Measurements from ENCODE around the gene COL4A1. TPM values are rescaled to one million over a fixed set of nuclear protein-coding genes. Genes with fewer than 3 reads are reported as not detected.

The COL4A1 gene
- total RNA-seq, 1 donor from 2014 or later = 105 TPM

- Histone ChIP-seq H3K9me3 (ENCODE audit: low read depth) (no peaks in the 10 kb centered on the region), H3K27ac (no peak overlapping the region), H3K4me3 (no peak overlapping the region), H3K27me3 (no peaks in the 10 kb centered on the region), H3K9ac (no peak overlapping the region), H2AFZ (replicated peaks) (no peak overlapping the region), H3F3A (ENCODE audit: low read depth) (peaks cover 27% of the 10 kb centered on the region), H3K36me3 (no peaks in the 10 kb centered on the region), H3K79me2 (ENCODE audit: low read depth) (peaks cover 52% of the 10 kb centered on the region), H4K20me1 (ENCODE audit: low read depth) (peaks cover 50% of the 10 kb centered on the region), H3K4me1 (peaks cover 46% of the 10 kb centered on the region), H3K4me2 (no peak overlapping the region)
- H3K27me3 Mint-ChIP-seq (ENCODE audit: insufficient read depth, low read depth) = peaks cover 3% of the 10 kb centered on the region
- H3K9me3 Mint-ChIP-seq = peaks cover 21% of the 10 kb centered on the region
- no peak for DNase-seq (ENCODE audit: low spot score)
- H3K4me1 Mint-ChIP-seq = peaks cover 49% of the 10 kb centered on the region
- H3K27ac Mint-ChIP-seq = no peak overlapping the region
- no peak overlapping the region for H3K4me3 Mint-ChIP-seq
- TF ChIP-seq EZH2 (IDR thresholded peaks at IDR 0.05) (no peak), EZH2phosphoT487 (IDR thresholded peaks at IDR 0.05) (no peak), CTCF (IDR thresholded peaks at IDR 0.05) (no peak)
- H3K36me3 Mint-ChIP-seq = peaks cover 49% of the 10 kb centered on the region
Observed at GRCh38 chr13:110336681-110337080, 29.7 kb upstream of the COL4A1 start.

DNA sequence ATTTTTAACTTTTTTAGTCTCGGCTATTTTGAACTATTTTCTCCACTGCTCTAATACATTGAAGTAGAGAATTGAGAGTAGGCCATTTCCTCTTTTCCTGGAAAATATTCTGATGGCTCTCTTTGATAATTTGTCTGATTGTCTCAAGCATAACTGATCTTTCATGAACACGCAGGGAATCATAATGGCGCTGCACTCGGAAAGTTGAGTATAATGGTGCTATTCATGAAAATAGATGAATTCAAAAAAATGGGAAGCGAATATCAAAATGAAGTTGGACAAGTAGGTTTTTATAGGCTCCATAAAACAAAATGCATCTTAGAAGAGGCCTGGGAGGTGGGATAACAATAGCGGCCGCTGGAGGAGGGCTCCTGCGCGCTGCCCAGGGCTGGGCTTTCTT lies 29.2 kb upstream of the COL4A1 start:
- peaks cover 25% of the 10 kb centered on the region for H3K9me3 Mint-ChIP-seq
- TF ChIP-seq EZH2 (IDR thresholded peaks at IDR 0.05) (no peak), EZH2phosphoT487 (IDR thresholded peaks at IDR 0.05) (no peak), CTCF (IDR thresholded peaks at IDR 0.05) (no peak)
- H3F3A ChIP-seq (ENCODE audit: low read depth) = peaks cover 27% of the 10 kb centered on the region
- peaks cover 3% of the 10 kb centered on the region for H3K27me3 Mint-ChIP-seq (ENCODE audit: insufficient read depth, low read depth)
- H3K79me2 ChIP-seq (ENCODE audit: low read depth) = peaks cover 56% of the 10 kb centered on the region
- H3K4me3 Mint-ChIP-seq = no peak overlapping the region
- no peaks in the 10 kb centered on the region for H3K9me3 ChIP-seq (ENCODE audit: low read depth)
- H3K27ac ChIP-seq = no peak overlapping the region
- peaks cover 45% of the 10 kb centered on the region for H4K20me1 ChIP-seq (ENCODE audit: low read depth)
- H3K4me1 ChIP-seq = peaks cover 44% of the 10 kb centered on the region
- H3K4me1 Mint-ChIP-seq = peaks cover 44% of the 10 kb centered on the region
- H3K27me3 ChIP-seq = no peaks in the 10 kb centered on the region
- peaks cover 53% of the 10 kb centered on the region for H3K36me3 Mint-ChIP-seq
- no peak overlapping the region for H3K4me2 ChIP-seq
- no peak overlapping the region for H3K4me3 ChIP-seq
- no peak for DNase-seq (ENCODE audit: low spot score)
- H3K9ac ChIP-seq = no peak overlapping the region
- H3K36me3 ChIP-seq = no peaks in the 10 kb centered on the region
- peak overlapping the region; percentile 22 for H3K27ac Mint-ChIP-seq
- no peak overlapping the region for H2AFZ ChIP-seq (replicated peaks)

GRCh38 chr13:110334841-110335490 lies 28.0 kb upstream of the COL4A1 start:
- H3K27me3 ChIP-seq = no peaks in the 10 kb centered on the region
- peaks cover 62% of the 10 kb centered on the region for H3K36me3 Mint-ChIP-seq
- no peak overlapping the region for H3K4me3 ChIP-seq
- no peaks in the 10 kb centered on the region for H3K9me3 ChIP-seq (ENCODE audit: low read depth)
- H3K4me3 Mint-ChIP-seq = no peak overlapping the region
- peaks cover 32% of the 10 kb centered on the region for H3K9me3 Mint-ChIP-seq
- H3K4me1 Mint-ChIP-seq = peaks cover 35% of the 10 kb centered on the region
- peaks cover 54% of the 10 kb centered on the region for H3K79me2 ChIP-seq (ENCODE audit: low read depth)
- peaks cover 39% of the 10 kb centered on the region for H3F3A ChIP-seq (ENCODE audit: low read depth)
- peaks cover 39% of the 10 kb centered on the region for H4K20me1 ChIP-seq (ENCODE audit: low read depth)
- H3K4me2 ChIP-seq = no peak overlapping the region
- H3K27ac ChIP-seq = no peak overlapping the region
- no peak overlapping the region for H3K27ac Mint-ChIP-seq
- no peaks in the 10 kb centered on the region for H3K36me3 ChIP-seq
- no peak for TF ChIP-seq EZH2phosphoT487 (IDR thresholded peaks at IDR 0.05)
- no peak for TF ChIP-seq EZH2 (IDR thresholded peaks at IDR 0.05)
- TF ChIP-seq CTCF (IDR thresholded peaks at IDR 0.05) = no peak
- no peaks in the 10 kb centered on the region for H3K27me3 Mint-ChIP-seq (ENCODE audit: insufficient read depth, low read depth)
- no peak overlapping the region for H2AFZ ChIP-seq (replicated peaks)
- H3K9ac ChIP-seq = no peak overlapping the region
- H3K4me1 ChIP-seq = peaks cover 49% of the 10 kb centered on the region
- DNase-seq (ENCODE audit: low spot score) = no peak

Data from neural progenitor cell (in vitro differentiated cells).